ENCODE results near the gene WDFY4.

GRCh38 chr10:48671914-48672595 lies 12.6 kb upstream of the WDFY4 start:
- TF ChIP-seq, protein P1, sequence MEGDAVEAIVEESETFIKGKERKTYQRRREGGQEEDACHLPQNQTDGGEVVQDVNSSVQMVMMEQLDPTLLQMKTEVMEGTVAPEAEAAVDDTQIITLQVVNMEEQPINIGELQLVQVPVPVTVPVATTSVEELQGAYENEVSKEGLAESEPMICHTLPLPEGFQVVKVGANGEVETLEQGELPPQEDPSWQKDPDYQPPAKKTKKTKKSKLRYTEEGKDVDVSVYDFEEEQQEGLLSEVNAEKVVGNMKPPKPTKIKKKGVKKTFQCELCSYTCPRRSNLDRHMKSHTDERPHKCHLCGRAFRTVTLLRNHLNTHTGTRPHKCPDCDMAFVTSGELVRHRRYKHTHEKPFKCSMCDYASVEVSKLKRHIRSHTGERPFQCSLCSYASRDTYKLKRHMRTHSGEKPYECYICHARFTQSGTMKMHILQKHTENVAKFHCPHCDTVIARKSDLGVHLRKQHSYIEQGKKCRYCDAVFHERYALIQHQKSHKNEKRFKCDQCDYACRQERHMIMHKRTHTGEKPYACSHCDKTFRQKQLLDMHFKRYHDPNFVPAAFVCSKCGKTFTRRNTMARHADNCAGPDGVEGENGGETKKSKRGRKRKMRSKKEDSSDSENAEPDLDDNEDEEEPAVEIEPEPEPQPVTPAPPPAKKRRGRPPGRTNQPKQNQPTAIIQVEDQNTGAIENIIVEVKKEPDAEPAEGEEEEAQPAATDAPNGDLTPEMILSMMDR (IDR thresholded peaks at IDR 0.05; ENCODE audit: low read depth, low read length, missing input control): no peak
- TF ChIP-seq, protein P2, sequence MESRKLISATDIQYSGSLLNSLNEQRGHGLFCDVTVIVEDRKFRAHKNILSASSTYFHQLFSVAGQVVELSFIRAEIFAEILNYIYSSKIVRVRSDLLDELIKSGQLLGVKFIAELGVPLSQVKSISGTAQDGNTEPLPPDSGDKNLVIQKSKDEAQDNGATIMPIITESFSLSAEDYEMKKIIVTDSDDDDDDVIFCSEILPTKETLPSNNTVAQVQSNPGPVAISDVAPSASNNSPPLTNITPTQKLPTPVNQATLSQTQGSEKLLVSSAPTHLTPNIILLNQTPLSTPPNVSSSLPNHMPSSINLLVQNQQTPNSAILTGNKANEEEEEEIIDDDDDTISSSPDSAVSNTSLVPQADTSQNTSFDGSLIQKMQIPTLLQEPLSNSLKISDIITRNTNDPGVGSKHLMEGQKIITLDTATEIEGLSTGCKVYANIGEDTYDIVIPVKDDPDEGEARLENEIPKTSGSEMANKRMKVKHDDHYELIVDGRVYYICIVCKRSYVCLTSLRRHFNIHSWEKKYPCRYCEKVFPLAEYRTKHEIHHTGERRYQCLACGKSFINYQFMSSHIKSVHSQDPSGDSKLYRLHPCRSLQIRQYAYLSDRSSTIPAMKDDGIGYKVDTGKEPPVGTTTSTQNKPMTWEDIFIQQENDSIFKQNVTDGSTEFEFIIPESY (IDR thresholded peaks at IDR 0.05): no peak
- no peak for TF ChIP-seq YY1 (IDR thresholded peaks at IDR 0.05)
- no peak for TF ChIP-seq JUND (IDR thresholded peaks at IDR 0.05)
- TF ChIP-seq RXRA (IDR thresholded peaks at IDR 0.05): no peak
- TF ChIP-seq RAD21 (IDR thresholded peaks at IDR 0.05): no peak
- TF ChIP-seq HNF4A (conservative IDR thresholded peaks at IDR 0.05): no peak
- no peak for TF ChIP-seq TAF1 (conservative IDR thresholded peaks at IDR 0.05)

Measured in liver (tissue), 3 donors.